ENCODE measurements around the gene NFATC1.

DNA sequence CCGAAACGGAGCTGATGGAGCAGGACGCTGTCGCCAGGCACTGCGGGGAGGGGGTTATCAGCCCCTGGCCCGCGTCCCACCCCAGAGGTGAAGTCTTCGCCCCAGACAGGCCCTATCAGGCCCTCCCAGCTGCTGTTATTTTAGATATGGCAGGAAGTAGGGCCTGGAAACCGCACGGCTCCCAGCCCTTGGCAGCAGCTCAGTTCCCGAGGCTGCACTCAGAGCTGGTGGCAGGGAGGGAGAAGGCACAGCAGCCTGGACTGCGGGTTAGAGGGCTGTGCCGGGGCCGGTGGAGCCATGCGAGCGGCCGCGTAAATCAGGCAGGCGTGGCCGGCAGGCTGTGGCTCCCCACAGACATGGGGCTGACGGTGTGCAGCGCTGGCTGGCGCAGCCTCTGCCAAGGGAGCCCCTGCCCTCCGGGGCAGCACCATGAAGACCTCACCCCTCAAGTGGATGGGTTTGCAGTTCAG lies 111.4 kb downstream of the NFATC1 start:
- TF ChIP-seq, protein P1, sequence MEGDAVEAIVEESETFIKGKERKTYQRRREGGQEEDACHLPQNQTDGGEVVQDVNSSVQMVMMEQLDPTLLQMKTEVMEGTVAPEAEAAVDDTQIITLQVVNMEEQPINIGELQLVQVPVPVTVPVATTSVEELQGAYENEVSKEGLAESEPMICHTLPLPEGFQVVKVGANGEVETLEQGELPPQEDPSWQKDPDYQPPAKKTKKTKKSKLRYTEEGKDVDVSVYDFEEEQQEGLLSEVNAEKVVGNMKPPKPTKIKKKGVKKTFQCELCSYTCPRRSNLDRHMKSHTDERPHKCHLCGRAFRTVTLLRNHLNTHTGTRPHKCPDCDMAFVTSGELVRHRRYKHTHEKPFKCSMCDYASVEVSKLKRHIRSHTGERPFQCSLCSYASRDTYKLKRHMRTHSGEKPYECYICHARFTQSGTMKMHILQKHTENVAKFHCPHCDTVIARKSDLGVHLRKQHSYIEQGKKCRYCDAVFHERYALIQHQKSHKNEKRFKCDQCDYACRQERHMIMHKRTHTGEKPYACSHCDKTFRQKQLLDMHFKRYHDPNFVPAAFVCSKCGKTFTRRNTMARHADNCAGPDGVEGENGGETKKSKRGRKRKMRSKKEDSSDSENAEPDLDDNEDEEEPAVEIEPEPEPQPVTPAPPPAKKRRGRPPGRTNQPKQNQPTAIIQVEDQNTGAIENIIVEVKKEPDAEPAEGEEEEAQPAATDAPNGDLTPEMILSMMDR (IDR thresholded peaks at IDR 0.05): no peak
- no peak for TF ChIP-seq POLR2A (IDR thresholded peaks at IDR 0.05)
